HG03095 (cell line): ENCODE results near the gene RALA.
A peak's percentile ranks its signal among the peaks of the same experiment; 100 is the strongest.

Experiments
- ATAC-seq: cut with Tn5 transposase; IDR thresholded peaks from one replicate; pipeline ENCODE4 v1.9.1; 2021; ENCODE audit warnings: moderate library complexity; ENCODE audit not compliant: unreplicated experiment

The RALA gene

GRCh38 chr7:39609935-39610263 is 13.5 kb upstream of the RALA start:
- no peak for ATAC-seq

- no peak for ATAC-seq
Observed at GRCh38 chr7:39613577-39613976, 9.8 kb upstream of the RALA start.

GRCh38 chr7:39614299-39614698 is 9.1 kb upstream of the RALA start:
- ATAC-seq = no peak

- no peak for ATAC-seq
Observed at GRCh38 chr7:39615350-39615975, 7.9 kb upstream of the RALA start.

- no peak for ATAC-seq
Observed at GRCh38 chr7:39616138-39616537, 7.2 kb upstream of the RALA start.

- no peak for ATAC-seq
Observed at GRCh38 chr7:39617005-39617404, 6.4 kb upstream of the RALA start.

GRCh38 chr7:39618868-39619267 is 4.5 kb upstream of the RALA start:
- no peak for ATAC-seq

GRCh38 chr7:39620486-39620885 is 2.9 kb upstream of the RALA start:
- no peak for ATAC-seq

- ATAC-seq = no peak
Observed at GRCh38 chr7:39621261-39621660, 2.1 kb upstream of the RALA start.

GRCh38 chr7:39621784-39622411 is 1.5 kb upstream of the RALA start:
- peak; percentile 29 for ATAC-seq

GRCh38 chr7:39622609-39623008 is 763 bp upstream of the RALA start:
- no peak for ATAC-seq

GRCh38 chr7:39623732-39624441 is 515 bp downstream of the RALA start:
- ATAC-seq = peak; percentile 43

GRCh38 chr7:39624442-39624807 is 1.1 kb downstream of the RALA start:
- ATAC-seq = no peak

- ATAC-seq = no peak
Observed at GRCh38 chr7:39624935-39625694, 1.7 kb downstream of the RALA start.

- no peak for ATAC-seq
Observed at GRCh38 chr7:39631736-39632308, 8.4 kb downstream of the RALA start.

- peak; percentile 53 for ATAC-seq
Observed at GRCh38 chr7:39633563-39634477, 10.4 kb downstream of the RALA start.

- ATAC-seq = no peak
Observed at GRCh38 chr7:39634478-39634805, 11.1 kb downstream of the RALA start.

GRCh38 chr7:39637400-39637799 is 14.0 kb downstream of the RALA start:
- no peak for ATAC-seq

GRCh38 chr7:39637963-39638485 is 14.7 kb downstream of the RALA start:
- no peak for ATAC-seq

- no peak for ATAC-seq
Observed at GRCh38 chr7:39642896-39643295, 19.5 kb downstream of the RALA start.
